ENCODE measurements around the gene ST8SIA1. TPM values are rescaled to one million over a fixed set of nuclear protein-coding genes. Genes with fewer than 3 reads are reported as not detected.
"Not testable (repeated sequence)": the region's sequence is repeated elsewhere in the genome, so short reads cannot be mapped to it uniquely, and the experiment has no call there.

Gene ST8SIA1, protein sequence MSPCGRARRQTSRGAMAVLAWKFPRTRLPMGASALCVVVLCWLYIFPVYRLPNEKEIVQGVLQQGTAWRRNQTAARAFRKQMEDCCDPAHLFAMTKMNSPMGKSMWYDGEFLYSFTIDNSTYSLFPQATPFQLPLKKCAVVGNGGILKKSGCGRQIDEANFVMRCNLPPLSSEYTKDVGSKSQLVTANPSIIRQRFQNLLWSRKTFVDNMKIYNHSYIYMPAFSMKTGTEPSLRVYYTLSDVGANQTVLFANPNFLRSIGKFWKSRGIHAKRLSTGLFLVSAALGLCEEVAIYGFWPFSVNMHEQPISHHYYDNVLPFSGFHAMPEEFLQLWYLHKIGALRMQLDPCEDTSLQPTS
- total RNA-seq: 0.13 and 0.26 TPM in 2 replicates

DNA sequence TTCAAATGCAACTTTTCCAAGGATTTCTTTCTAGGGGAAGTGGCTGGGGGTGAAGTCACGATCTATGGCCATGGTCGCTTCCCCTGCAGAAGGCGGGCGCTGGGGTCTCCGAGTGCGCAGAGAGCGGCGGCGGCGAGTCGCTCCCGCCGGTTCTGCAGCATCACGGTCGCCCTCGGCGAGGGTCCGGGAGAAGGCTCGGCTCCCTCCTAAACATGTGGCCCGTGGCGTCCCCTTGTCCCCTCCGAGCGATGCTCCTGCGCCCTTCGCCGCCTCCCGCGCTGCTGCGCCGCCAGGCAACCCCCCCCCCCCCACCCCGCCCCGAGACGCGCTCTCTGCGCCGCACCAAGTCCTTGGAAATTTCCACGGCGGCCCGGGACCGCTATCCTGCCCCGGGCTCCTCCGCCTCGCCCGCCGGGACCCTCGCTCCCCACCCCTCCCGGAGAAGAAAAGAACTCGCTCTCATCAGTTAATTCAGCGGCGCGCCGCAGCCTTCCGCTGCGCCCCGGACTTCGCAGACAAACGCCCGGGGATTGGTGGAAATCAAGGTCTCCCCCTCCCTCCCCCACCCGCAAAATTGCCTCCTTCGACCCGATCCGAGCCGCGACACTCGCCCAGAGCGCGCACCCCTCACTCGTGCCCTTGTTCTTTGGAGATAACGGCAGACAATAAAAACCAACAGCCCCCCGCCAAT is at the start of gene ST8SIA1:
ST8SIA1 (minus strand) TSS at position 298 of the 691 bp plus-strand sequence. CDS start 475 bp downstream, outside the sequence.
- DNase-seq (ENCODE audit: low read depth in 2 of 2): peak in 1 of 2 donors; percentile 9

DNA sequence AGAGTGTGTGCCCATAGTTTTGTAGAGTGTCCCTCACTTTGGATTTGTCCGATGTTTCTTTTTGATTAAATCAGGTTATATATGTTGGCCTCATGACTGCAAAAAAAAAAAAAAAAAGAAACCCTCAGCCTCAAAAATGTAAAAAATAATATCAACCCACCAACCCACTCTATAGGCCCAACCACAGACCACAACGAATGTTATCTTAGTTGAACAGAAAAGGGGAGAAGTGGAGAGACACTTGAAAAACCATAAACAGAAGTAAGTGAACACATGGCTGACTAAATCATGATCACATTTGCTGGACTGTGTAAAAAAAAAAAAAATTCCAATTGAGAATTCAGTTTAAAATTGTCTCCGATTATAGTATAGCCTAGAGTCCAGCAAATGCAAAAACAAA is 45.5 kb upstream of the ST8SIA1 start:
- DNase-seq (ENCODE audit: low read depth in 2 of 2): no peak

DNA sequence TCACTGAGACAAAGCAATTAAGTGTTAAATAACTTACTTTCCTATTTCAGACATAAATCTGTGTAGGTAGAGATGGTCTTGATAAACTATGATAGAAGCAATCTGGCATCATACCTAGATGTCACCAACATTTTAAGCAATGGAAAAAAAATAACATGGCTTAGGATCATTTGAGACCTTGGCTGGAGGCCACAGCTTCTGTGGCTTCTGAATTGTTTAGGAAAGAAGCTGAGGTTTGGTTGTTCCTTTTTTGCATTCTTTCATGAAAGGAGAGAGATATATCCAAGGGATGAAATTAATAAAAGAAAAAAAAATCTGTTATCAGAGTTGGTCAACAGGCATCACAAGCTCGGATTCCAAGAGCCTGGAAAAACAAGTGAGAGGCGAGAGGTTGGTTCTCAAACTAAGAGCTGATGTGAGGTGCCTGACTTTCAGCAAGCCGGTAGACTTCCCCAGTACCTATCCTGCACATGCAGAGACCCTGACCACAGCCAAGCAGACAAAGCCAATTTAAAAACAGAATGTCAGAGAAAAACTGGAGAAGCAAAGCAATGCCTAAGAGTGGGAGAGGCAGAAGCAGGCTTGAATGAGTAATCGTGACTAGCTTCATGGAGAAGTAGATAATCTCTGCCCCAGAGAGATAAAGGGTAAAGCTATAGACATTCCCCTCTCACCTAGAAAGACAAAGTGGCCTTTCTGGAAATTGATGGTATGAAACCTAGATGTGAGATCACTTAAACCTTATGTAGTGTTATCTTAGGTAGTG is 43.4 kb upstream of the ST8SIA1 start:
- no peak for DNase-seq (ENCODE audit: low read depth in 2 of 2)

DNA sequence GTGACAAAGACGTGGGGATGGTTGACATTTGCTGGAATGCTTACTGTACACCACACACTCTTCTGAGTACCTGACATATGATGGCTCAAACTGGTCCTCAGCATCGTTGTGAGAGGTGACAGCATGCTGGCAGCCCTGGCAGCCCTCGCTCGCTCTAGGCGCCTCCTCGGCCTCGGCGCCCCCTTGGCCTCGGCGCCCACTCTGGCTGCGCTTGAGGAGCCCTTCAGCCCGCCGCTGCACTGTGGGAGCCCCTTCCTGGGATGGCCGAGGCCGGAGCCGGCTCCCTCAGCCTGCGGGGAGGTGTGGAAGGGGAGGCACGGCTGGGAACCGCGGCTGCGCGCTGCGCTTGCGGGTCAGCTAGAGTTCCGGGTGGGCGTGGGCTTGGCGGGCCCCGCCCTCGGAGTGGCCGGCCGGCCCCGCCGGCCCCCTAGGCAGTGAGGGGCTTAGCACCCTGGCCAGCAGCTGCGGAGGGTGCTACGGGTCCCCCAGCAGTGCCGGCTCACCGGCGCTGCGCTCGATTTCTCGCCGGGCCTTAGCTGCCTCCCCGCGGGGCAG is 42.2 kb upstream of the ST8SIA1 start:
- DNase-seq (ENCODE audit: low read depth in 2 of 2): not testable (repeated sequence)

DNA sequence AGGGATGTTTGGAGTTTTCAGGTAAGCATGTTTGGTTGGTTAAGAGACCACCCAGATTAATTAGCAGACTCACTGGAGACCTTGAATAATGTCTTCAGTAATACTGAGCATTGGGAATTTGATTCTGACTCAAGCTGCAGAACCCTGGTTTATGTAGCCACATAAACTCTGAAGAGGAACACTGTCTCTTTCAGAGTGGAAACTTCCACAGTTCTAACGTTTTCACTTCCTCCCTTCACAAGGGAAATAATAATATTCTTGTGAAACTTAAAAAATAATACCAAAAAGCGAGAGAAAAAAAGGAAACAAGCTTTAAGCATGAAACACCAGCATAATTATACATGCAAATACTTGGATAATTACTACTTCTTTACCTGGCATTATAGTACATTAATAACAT is 40.0 kb upstream of the ST8SIA1 start:
- no peak for DNase-seq (ENCODE audit: low read depth in 2 of 2)

DNA sequence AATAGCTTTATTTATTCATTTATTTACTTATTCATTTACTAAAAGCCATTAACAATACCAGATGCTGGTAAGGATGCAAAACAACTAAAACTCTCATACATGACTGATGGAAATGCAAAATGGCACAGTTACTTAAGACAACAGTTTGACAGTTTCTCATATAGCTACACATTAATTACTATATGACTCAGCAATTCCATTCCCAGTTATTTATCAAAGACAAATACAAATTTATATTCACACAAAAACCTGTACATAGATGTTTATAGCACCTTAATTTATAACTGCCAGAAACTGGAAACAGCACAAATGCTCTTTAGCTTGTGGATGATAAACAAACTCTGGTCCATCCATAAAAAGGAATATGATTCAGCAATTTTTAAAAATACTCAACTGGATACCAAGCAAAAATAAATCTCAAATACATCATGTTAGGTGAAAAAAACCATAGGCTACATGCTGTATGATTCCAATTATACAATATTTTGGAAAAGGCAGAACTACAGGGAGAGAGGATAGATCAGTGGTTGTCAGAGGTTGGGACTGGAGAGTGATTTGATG is 37.9 kb upstream of the ST8SIA1 start:
- no peak for DNase-seq (ENCODE audit: low read depth in 2 of 2)

DNA sequence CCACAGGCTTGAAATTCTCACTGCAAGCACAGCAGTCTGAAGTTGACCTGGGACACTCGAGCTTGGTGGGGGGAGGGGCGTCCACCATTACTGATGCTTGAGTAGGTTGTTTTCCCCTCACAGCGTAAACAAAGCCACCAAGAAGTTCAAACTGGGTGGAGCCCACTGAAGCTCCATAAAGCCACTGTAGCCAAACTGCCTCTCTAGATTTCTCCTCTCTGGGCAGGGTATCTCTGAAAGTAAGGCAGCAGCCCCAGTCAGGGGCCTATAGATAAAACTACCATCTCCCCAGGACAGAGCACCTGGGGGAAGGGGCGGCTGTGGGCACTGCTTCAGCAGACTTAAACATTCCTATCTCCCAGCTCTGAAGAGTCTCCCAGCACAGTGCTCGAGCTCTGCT is 31.7 kb upstream of the ST8SIA1 start:
- DNase-seq (ENCODE audit: low read depth in 2 of 2): no peak

DNA sequence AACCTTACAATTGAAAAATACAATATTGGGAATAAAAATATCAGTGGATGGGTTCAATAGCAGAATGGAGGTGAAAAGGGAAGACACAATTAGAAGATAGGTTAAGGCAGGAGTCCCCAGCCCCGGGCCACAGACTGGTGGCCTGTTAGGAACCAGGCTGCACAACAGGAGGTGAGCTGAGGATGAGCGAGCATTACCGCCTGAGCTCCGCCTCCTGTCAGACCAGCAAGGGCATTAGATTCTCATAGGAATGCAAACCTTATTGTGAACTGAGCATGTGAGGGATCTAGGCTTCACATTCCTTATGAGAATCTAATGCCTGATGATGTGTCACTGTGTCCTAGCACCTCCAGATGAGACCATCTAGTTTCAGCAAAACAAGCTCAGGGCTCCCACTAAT is 27.3 kb upstream of the ST8SIA1 start:
- no peak for DNase-seq (ENCODE audit: low read depth in 2 of 2)

DNA sequence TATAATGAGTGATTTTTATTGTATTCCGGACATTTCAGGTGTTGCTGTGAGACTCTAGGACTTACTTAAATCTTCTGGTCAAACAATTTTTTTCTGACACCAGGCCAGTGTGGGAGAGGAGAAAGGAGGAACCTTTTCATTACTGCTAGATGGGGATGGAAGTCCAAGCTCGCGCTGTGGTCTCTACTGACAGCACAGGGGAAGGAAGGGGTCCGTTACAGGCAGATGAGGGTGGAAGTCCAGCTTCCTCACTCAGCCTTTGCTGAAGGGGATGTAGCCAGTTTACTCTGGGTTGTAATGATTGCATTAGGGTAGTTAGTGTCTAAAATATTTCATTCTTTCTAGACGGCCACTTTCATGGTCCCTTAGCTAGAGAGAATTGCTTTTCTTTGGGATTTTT is 26.3 kb upstream of the ST8SIA1 start:
- no peak for DNase-seq (ENCODE audit: low read depth in 2 of 2)

DNA sequence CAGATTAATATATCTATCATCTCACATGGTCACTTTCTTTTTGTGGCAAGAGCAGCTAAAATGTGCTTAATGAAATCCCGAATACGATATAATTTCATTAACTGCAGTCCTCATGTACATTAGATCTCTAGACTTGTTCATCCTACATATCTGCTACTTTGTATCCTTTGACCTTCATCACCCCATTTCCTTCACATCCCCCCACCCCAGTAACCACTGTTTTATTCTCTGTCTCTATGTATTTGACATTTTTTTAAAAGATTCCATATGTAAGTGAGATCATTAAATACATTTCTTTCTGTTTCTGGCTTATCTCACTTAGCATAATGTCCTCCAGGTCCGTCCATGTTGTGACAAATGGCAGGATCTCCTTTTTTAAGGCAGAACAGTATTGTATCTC is 23.0 kb upstream of the ST8SIA1 start:
- no peak for DNase-seq (ENCODE audit: low read depth in 2 of 2)

DNA sequence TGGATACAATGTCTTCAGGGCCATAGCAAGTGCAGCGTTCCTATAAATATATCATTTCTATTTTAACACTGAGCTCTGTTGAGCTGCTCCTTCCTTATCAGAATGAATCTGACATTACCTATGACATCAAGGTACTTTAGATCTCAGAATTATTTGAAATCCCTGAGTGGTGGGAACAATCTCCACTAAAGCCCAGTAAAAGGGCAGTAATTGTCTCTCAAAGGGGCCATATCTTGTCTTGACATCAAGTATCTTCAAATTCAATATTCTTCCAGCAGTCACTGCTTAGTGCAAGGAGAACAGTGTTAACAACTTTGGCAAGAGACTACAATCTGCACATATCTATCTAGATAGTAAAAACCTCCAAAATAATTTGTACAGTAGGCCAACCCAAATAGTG is 21.7 kb upstream of the ST8SIA1 start:
- no peak for DNase-seq (ENCODE audit: low read depth in 2 of 2)

DNA sequence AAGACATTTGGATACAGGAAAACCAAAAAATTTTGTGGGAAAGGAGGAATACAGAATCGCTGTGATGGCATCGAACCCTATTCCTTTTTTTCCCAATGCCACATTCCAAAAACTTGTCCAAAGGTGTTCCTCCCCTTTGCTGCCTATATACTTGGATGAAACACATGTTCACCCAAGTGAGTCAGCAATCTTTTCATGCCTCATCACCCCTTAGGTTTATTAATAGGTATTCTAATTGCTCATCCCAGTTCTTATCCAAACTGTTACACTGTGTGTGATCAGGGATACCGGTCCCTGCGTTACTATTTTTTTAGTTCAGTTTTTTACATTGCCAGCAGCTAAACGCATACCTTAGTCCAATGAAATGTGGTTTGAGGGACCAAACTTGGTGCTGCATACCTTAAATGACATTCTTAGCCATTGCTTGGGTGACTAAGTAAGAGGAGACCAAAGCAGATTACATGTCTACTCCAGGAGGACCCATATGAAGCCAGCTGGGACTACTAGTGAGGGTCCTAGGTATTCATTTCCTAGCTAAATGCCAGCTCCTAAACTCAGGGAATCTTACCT is 20.6 kb upstream of the ST8SIA1 start:
- DNase-seq (ENCODE audit: low read depth in 2 of 2): no peak

DNA sequence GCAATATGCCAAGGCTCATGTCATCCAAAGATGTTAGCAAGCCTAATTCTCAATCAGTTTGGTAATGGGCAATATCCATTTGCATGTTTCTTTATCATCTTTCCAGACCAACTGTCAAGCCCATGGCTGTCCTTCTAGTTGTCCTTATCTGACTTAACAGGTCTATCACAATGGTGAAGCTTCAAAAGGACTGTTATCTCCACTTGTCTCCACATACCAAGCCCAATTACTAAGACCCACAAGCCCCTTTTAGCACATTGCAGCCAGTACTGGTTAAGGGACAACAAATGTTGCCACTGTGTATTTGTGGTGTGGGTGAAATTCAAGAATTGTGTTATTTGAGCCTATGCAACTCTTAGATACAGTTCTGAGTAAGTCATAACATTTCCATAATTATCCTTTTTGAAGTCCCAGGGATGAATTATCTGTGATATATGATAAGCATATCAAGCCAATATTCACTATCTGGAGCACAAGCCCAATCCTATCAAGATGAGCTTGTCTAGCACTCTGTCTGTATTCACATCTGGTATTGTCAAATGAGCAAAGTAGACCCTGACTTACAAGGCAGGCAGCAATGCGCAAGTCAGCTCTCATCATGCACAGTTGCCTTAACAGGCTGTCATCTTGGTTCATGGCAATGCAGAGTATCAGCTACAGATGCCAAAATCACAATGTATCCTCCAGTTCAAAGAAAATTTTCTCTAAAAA is 19.3 kb upstream of the ST8SIA1 start:
- no peak for DNase-seq (ENCODE audit: low read depth in 2 of 2)

DNA sequence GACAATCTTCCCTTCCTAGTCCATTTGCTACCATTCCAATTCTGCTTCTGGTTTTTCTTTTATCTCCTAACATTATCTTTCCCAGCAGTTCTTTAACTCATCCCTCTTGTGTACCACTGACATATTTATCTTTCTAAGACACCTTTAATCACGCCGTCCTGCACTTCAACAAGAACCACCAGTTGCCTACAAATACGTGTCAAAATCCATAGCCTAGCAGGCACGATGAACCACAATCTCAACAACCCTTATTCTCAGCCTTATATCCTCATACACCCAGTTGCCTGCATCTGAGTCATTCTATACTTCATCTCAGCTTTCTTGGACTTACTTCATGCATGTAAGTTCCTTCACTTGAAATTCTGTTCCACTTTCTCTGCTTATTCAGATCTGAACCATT is 16.4 kb upstream of the ST8SIA1 start:
- DNase-seq (ENCODE audit: low read depth in 2 of 2): no peak

DNA sequence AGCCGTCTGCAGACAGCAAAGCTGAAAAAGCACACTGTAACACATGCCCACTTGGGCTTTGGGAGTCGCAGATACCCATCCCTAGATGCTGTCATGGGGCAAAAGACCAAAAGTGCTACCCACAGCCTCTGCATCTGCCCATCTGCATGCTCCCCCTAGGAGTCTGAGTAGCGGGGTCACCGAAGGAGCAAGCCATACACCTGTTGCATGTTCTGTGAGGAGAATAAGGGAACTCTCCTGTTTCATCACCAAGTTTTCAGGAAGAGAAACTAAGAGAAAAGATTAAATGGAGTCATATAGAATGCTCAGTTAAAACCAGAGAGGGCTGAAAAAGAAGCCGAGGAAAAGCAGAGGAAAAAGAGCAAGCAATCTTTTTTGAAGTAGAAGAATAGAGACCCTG is 13.7 kb upstream of the ST8SIA1 start:
- no peak for DNase-seq (ENCODE audit: low read depth in 2 of 2)

DNA sequence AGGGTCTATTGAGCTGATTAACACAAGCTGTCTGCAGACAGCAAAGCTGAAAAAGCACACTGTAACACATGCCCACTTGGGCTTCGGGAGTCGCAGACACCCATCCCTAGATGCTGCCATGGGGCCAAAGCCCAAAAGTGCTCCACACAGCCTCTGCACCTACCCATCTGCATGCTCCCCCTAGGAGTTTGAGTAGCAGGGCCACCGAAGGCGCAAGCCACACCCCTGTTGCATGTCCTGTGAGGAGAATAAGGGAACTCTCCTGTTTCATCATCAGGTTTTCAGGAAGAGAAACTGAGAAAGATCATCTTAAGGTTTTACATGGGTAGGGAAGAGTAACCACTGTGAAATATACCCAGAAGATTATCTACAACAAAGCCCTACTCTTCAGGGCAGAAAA is 5.6 kb upstream of the ST8SIA1 start:
- no peak for DNase-seq (ENCODE audit: low read depth in 2 of 2)

DNA sequence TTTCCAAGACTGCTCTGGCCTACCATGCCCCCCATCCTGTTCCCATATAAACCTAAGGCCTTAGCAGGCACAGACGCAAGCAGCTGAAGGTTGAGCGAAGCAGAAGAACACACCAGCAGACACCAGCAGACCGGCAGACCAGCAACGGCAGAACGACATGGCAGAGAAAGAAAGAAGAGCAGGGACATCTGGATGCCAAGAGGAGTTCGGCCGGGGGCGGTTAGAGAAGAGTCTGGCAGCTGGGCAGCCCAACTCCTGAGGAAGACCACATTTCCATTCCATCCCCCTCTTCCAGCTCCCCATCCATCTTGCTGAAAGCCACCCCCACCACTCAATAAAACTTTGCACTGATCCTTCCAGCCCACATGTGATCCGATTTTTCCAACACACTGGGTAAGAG is 5.2 kb upstream of the ST8SIA1 start:
- DNase-seq (ENCODE audit: low read depth in 2 of 2): no peak

DNA sequence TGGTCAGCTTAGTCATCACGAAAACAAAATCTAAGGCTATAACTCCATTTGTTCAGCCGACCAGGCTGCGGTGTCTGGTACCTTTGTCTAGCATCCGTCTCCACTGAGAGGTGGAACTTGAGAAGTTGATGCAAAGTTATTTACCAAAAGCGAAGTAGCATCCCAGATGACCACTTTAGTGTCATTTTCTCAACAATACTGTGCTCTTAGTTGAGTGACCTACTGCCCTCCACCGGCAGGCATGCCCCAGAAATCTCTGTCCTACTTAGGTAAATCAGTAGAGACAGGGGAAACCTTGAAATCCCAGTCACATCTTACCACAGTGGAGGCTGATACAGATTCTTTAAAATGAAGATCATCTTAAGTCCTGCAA is 1.3 kb upstream of the ST8SIA1 start:
- no peak for DNase-seq (ENCODE audit: low read depth in 2 of 2)

DNA sequence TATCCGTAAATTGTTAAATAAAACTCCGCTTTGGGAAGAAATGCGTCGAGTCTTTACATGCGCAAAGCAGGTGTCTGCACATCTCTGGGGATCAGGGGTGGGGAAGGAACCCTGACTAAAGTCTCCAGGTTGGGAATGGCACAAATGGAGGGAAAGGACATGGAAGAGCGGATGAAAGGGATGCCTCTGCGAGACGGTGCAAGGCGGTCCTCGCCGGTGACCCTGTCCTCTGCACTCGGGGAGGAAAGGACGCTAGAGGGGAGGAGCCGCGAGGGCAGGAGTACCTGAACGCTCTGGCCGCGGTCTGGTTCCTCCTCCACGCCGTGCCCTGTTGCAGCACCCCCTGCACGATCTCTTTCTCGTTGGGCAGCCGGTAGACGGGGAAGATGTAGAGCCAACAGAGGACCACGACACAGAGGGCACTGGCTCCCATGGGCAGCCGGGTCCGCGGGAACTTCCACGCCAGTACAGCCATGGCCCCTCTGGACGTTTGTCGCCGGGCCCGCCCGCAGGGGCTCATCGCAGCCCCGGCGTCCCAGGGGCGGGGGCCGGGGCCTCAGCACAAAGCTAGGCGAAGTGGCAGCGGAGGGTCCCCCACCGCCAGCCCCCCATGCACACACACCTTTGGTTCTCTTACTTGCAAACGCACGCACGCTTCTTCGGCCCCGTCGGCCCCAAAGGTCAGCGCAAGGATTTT is 646 bp downstream of the ST8SIA1 start:
- no peak for DNase-seq (ENCODE audit: low read depth in 2 of 2)

DNA sequence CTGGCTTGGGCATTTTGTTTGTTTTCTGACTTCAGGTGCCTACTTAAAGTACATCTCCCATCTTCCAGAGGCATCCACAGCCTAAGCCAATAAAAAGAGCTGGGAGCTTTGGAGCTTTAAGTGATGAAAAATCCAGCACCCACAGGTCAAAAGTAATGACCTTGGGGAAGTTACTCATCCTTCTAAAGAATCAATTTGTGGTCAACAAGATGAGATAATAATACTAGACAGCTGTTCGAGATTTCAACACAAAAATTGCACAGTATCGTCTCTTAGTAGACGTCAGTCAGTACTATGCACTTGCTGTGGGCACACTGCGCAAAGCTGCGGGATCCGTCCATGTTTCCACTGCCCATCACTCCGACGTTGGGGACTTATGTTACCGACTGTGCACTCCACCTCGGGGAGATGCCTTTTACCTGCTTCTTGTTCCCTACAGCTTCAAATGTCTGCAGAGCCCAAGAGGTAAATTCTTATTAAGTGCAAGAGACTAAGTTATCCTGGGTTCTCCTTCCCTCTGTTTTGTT is 1.3 kb downstream of the ST8SIA1 start:
- DNase-seq (ENCODE audit: low read depth in 2 of 2): no peak
